Endothelial cell of umbilical vein (primary cell): ENCODE data around the gene FLNB.

Experiments
- EZH2 ChIP-seq: IDR thresholded peaks from 2 replicates; pipeline ENCODE4 v1.6.1; 2012; ENCODE audit warnings: borderline replicate concordance, low read depth, mild to moderate bottlenecking, moderate library complexity, low read length, inconsistent platforms; ENCODE audit not compliant: severe bottlenecking
- FOS ChIP-seq: IDR thresholded peaks from 2 replicates; pipeline ENCODE4 v1.6.1; 2011; ENCODE audit warnings: mild to moderate bottlenecking, low read length, moderate library complexity, borderline replicate concordance; ENCODE audit not compliant: insufficient read depth
- GATA2 ChIP-seq: IDR thresholded peaks from 2 replicates; pipeline ENCODE4 v1.7.0; 2011; ENCODE audit warnings: low read depth, mild to moderate bottlenecking, moderate library complexity, mixed read lengths, low read length; ENCODE audit not compliant: insufficient read length, insufficient read depth
- JUN ChIP-seq: IDR thresholded peaks from 2 replicates; pipeline ENCODE4 v1.6.1; 2011; ENCODE audit warnings: borderline replicate concordance, low read depth; ENCODE audit not compliant: insufficient read length, insufficient read depth
- MAX ChIP-seq: IDR thresholded peaks from 2 replicates; pipeline ENCODE4 v1.6.1; 2011; ENCODE audit not compliant: insufficient read depth, insufficient read length
- MYC ChIP-seq: IDR thresholded peaks from one replicate; pipeline ENCODE4 v1.6.1; 2011; ENCODE audit warnings: mild to moderate bottlenecking, low read depth, low read length
- POLR2A ChIP-seq: IDR thresholded peaks from 2 replicates; pipeline ENCODE4 v1.6.1; 2012; ENCODE audit warnings: low read depth, mild to moderate bottlenecking, control low read depth, low read length
- POLR2AphosphoS5 ChIP-seq: IDR thresholded peaks from 2 replicates; pipeline ENCODE4 v1.6.1; 2012; ENCODE audit warnings: low read depth, mild to moderate bottlenecking, control low read depth, low read length, moderate library complexity; ENCODE audit not compliant: insufficient read depth
- TF ChIP-seq, protein P1 (sequence below), 2 donors: IDR thresholded peaks; 1 replicate in 1 of 2; 2 replicates in 1 of 2; pipeline ENCODE4 v1.5.1; 2011; ENCODE audit warnings: low read length in 2 of 2, mild to moderate bottlenecking in 2 of 2, moderate library complexity in 2 of 2, control low read depth in 1 of 2, inconsistent platforms in 1 of 2, low read depth in 1 of 2; ENCODE audit not compliant: insufficient read depth in 1 of 2; ENCODE audit errors: extremely low read depth in 1 of 2

- TF ChIP-seq, protein P1, sequence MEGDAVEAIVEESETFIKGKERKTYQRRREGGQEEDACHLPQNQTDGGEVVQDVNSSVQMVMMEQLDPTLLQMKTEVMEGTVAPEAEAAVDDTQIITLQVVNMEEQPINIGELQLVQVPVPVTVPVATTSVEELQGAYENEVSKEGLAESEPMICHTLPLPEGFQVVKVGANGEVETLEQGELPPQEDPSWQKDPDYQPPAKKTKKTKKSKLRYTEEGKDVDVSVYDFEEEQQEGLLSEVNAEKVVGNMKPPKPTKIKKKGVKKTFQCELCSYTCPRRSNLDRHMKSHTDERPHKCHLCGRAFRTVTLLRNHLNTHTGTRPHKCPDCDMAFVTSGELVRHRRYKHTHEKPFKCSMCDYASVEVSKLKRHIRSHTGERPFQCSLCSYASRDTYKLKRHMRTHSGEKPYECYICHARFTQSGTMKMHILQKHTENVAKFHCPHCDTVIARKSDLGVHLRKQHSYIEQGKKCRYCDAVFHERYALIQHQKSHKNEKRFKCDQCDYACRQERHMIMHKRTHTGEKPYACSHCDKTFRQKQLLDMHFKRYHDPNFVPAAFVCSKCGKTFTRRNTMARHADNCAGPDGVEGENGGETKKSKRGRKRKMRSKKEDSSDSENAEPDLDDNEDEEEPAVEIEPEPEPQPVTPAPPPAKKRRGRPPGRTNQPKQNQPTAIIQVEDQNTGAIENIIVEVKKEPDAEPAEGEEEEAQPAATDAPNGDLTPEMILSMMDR (IDR thresholded peaks at IDR 0.05; ENCODE audit: extremely low read depth in 1 of 2, insufficient read depth in 1 of 2, low read depth in 1 of 2, low read length in 2 of 2), result no peak
- TF ChIP-seq POLR2A, result peak; percentile 81
- peak; percentile 83 for TF ChIP-seq POLR2AphosphoS5
- no peak for TF ChIP-seq EZH2
- TF ChIP-seq MAX, result no peak
- TF ChIP-seq JUN, result peak; percentile 77
- no peak for TF ChIP-seq MYC
- peak; percentile 91 for TF ChIP-seq GATA2
- TF ChIP-seq FOS, result peak; percentile 60
Observed at GRCh38 chr3:58084166-58084565, 75.9 kb downstream of the FLNB start.
